Stimulated activated CD8-positive, alpha-beta memory T cell treated with anti-CD3 and anti-CD28 coated beads, Interleukin-4, amount 100 ng/mL, for 1 hour (primary cell): ENCODE measurements around the gene TREX2.

Experiments used
- DNase-seq, 2 donors: peaks; one replicate each; pipeline ENCODE4 v3.0.0-alpha.2; 2020; ENCODE audit warnings: low read depth in 2 of 2, low spot score in 1 of 2

Gene TREX2, protein sequence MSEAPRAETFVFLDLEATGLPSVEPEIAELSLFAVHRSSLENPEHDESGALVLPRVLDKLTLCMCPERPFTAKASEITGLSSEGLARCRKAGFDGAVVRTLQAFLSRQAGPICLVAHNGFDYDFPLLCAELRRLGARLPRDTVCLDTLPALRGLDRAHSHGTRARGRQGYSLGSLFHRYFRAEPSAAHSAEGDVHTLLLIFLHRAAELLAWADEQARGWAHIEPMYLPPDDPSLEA

DNA sequence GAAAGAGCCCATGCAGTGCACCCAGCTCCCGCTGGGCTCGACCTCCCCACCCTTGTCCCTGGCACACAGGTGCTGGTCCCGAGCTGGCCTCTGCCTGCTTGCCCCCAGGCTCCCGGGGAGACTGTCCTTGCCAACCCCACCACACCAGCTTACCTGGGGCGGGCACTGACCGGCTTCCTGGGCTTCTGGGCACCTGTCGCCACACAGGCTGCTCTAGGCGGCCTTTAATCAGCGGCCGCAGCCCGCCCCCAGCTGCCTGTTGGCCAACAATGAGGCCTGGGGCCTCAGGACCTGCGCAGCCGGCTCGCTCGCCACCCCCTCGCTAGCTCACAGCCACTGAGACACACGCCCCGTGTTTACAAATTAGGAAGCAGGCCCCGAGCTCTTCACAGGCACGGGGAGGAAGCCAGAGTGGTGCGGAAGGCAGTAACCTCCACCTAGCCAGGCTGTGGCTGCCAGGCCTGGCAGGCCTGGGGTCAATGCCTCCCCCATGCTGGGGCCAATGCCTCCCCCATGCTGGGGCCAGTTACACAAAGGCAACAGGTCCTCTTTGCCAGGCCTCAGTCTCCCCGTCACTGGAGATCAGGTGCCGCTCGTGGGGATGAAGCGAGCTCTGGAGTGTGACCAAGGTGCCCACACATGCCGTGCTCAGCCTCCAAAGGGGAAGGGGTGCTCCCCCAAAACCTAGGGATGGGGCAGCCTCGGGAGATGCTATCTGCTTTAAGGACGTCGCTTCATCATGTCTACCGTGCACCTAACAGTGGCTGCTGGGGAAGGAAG, at the start of gene TREX2:
Gene TREX2, minus strand, starts transcription at position 201 of the 780 bp plus-strand sequence. CDS start 626 bp downstream, outside the sequence.
- no peak for DNase-seq

DNA sequence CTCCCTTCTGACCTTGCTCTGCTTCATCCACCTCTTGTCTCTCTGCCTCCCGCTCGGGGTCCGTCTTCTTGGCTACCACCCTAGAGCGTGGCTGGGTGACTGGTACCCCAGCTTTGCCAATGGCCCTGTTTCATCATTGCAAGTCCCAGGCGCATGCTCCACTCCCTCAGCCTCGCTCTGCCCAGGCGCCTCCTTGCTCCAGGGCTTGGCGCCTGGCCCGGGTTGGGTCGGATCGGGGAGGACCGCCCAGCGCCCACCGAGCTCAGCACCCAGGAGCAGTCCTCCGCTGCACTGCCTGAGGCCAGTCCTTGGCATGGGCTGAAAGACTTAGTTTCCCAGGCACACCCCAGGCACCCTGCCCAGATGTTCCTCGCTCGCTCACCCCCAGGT, 49.5 kb upstream of the TREX2 start:
- no peak for DNase-seq

DNA sequence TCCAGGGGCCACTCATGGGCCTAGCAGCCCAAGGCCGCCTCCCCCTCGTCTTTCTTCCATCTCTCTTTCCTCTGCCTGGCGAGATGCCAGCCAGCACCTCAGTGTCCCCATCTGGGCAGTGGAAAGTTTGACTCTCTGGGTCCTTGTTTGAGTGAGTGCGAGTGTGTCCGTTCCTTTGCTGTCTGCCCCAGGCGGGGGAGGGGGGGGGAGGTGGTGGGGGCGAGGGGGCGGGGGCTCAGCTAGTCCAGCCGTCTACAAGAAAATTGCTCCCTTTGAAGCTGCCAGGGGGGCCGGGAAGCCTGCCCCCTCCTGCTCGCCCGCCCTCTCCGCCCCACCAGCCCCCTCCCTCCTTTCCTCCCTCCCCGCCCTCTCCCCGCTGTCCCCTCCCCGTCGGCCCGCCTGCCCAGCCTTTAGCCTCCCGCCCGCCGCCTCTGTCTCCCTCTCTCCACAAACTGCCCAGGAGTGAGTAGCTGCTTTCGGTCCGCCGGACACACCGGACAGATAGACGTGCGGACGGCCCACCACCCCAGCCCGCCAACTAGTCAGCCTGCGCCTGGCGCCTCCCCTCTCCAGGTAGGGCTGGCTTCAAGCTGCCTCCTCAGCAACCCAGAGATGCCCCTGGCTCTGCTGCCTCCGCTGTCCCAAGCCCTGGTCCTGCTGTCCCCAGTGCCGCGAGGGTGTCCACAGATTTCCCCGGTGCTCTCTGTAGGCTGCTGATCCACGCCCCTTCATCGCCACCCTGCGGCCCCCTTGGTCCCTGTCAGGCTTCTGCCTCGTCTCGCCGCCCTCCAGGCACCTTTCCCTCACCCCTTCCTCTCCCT, 48.9 kb upstream of the TREX2 start, which contains the start of gene BGN:
Gene BGN, plus strand, starts transcription at position 440 of the 821 bp plus-strand sequence. CDS start 9,652 bp downstream, outside the sequence.
- DNase-seq: no peak

DNA sequence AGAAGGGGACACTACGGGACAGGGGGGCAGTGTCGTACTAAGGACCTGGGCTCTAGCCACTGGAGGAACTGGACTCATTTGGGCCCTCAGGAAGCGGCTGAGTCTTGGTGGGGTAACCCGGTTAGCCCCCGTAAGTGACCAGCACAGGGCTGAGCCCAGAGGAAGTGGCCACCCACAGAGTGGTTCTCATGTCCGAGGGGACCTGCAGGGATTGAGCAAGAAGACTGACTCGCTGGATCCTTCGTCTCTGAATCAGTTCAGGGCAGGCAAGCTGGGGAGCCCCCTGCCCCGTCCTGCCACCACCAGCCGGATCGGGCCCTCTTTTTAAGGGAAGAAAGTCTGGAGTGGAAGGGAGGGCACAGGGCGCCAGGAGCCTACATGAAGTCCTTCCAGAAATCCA, 48.2 kb upstream of the TREX2 start:
- DNase-seq: no peak

DNA sequence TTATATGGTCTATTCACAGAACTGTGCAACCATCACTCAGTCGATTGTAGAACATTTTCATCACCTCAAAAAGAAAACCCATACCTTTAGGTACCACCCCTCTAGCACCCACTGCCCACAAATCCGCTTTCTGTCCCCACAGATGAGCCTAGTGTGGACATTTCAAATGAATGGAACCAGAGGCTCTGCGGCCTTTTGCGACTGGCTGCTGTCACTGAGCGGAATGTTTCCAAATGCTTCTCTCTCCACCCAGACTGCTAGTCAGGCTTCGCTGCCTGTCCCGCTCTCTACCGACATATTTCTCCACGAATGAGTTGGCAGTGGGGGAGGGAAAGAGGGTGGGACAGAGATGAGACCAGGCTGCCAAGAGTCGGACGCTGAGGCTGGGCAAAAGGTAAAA, 47.2 kb upstream of the TREX2 start:
- no peak for DNase-seq

DNA sequence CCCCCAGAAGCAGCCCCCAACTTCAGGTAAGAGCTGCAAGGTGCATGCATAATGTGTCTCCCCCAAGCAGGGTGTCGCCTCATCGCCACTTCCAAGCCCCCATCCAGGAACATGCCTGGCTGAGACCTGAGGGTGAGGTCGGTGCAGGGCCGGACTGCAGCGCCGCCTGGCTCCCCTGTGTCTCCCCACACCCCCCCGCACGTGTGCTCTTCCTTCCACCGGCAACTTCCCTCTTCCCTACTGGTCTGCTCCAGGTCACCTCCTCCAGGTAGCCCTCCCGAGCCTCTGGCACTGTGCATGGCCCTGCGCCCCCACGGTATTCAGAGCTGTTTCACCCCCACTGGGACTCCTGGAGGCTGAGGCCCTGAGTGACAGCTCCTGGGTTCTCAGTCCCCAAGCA, 46.7 kb upstream of the TREX2 start:
- no peak for DNase-seq

DNA sequence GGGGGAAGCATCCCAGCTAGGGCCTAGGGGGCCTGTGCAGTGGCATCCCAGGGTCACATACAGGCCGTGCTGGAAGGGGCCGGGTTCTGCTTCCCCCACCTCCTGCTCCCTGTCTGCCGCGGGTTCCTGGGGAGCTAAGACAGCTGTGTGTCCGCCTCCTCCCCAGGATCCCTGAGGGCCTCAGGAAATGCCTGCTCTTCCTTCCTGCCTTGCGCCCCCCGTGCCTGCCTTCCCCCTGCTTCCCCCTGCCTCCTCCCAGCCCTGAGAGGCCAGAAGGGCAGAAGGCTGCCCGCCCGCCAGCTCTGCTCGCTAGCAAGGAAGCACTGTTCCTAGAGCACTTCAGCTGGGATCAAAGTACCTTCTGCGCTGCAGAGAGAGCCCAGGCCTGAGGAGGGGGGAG, 46.1 kb upstream of the TREX2 start:
- no peak for DNase-seq

DNA sequence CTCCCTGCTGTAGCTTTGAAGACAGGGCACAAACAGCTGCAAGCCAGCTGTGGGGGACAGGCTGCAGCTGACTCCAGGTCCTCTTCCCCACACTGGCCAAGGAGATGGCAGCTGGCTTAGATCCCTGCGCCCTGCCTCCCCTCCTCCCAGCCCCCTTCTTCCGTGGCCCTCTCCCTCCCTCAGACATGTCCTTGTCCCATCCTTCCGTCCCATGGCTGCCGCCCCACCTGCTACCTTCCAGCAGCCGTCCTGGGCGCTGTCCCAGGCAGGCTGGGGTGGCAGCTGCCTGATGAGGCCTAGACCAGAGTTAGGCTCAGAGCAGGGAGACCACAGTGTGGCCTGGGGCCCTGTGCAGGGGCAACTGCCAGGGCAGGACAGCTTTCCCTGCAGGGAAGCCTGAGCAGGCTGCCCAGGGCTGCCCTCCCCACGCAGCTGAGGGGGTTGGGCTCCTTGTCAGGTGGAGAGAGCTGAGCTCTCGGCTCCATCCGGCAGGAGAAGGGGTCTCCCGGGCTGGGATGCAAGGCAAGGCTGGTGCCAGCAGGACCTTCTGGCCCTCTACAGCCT, 45.6 kb upstream of the TREX2 start:
- no peak for DNase-seq

DNA sequence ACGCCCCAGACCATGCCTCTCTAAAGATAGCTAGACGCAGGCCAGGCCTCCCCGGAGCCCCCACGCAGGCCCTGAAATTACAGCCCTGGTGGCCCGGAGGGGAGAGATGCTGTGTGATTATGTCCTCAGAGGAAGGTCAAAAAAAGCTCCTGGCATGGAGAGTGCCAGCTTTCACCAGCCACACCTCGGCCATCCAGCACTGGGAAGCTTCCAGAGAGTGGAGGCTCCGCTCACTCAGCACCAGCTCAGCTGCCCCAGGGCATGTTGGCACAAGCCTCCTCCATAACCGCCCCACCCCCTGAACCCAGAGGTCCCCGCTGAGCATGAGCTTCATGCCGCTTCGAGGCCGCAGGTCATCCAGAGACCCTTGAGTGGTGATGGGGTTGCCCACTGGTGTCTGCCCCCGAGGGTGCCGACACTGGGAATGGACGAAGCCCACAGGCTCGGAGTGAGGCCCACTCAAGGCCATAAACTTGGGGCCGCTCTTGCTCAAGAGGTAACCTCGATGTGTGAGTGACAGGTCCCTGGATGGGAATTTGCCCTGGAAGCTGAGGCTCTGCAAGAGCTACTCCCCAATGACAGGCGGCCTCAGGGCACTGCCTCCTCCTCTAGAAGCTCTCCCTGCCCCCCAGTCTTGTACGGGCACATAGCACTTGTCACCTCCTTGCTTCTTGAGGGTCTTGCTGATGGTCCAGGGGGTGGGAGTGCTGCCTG, 44.5 kb upstream of the TREX2 start:
- no peak for DNase-seq

DNA sequence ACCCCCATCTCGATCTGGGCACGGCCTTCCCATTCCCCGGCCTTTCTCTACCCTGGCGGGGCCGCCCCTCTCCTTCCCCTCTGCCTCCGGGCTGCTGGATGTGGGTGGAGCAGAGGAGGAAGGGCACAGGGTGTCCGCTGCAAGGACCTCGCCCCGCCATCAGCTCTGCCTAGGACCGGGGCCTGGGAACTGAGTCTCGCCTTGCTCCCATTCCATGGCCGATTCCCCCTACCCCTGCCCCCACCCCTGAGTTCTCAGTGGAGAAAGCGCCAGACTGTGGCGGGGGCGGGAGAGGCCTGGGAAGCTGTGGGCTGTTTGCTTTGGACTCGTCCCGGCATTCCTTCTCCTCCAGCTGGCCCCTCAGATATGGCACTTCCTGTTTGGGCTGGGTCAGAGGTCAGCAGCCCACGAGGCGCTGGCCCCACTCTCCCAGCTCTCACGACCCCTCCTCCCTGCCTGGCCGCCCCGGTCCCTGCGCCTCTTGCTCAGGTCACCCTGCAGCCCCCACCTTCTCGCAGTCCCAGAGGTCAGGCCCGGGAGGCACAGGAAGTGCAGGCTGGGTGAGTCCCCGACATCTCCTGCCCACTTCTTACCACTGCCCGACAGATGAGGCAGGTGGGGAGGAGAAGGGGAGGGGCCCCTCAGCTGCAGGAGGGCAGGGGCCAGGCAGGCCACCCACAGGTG, 42.5 kb upstream of the TREX2 start:
- no peak for DNase-seq

DNA sequence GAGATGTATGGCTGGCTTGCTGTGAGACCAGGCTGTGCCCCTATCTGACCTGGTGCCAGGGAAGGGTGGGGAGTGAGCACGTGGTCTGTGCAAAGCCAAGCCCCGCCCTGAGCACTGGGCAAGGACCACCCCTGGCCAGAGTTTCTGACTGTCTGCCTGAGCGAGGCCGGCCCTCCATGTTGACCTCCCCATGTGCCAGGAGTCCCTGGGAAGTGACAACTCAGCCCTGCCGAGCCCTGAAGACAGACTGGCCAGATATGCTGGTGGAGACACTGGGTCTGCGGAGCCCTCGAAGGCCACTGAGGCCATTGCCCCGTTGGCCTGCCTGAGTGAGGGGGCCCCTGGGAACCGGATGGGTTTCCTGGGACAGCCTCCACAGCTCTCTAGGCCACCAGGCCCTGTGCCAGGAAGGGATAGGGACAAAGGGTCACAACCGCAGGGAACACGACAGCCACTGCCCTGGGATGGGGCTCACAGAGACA, 41.8 kb upstream of the TREX2 start:
- no peak for DNase-seq

DNA sequence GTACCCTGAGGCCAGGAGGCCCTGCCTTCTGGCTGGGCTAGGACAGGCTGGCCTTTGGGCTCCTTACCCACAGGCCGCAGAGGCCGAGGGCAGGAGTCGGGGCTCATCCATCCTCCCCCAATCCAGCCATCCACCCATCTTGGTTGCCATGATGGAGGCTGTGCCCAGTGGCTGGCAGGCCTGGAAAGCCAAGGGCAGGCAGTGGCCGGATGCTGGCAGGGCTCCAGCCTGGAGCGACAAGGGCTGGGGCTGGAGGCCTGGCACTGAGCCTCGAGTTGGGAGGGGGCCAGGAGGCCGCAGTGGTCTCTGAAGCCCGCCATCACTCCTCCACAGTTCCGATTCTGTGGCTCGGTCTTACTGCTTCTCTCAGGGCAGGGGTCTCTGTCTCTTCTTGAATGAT, 40.3 kb upstream of the TREX2 start:
- no peak for DNase-seq

DNA sequence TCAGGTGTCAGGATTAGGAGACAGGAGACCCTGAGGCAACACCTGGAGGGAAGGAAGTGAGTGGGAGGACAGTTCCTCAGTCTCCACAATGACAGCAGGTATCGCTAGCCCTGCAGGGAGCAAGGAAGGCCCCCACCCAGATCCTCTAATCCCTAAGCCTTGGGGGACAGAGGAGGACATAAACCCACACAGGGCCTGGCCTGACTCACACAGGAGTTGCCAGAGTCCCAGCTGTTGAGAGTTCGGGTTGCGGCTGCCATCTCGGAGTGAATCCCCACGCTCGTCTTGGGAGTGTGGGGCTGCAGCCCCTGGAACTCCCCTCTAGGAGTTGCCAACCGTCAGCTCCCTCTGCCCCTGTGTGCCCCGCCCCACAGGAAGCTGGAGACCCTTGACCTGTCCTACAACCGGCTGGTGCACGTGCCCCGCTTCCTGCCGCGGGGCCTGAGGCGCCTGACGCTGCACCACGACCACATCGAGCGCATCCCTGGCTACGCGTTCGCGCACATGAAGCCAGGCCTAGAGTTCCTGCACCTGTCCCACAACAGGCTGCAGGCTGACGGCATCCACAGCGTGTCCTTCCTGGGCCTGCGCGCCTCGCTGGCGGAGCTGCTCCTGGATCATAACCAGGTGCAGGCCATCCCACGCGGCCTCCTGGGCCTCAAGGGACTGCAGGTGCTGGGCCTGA, 39.7 kb upstream of the TREX2 start:
- DNase-seq: no peak

DNA sequence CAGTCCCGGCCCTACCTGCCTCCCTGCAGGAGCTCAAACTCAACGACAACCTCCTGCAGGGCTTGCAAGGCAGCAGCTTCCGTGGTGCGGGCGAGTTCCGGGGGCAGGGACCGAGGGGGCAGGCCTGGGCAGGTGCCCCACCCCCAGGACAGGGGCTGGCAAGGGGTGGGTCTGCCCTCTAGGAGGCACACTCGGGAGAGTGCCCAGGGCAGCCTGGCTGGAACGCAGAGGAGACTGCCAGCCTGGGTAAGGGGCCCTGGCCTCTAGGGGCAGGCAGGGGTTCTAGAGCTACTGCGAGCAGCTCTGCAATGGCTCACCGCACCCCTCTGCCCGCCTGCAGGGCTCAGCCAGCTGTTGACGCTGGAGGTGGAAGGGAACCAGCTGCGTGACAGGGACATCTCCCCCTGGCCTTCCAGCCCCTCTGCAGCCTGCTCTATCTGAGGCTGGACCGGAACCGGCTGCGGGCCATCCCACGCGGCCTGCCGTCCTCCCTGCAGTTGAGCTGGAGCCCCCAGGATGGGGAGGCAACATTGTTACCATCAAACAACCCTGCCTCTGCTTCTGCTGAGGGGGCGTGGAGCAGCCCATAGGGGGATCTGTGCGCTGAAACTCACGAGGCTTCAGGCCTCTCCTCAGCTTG, 36.6 kb upstream of the TREX2 start:
- no peak for DNase-seq

DNA sequence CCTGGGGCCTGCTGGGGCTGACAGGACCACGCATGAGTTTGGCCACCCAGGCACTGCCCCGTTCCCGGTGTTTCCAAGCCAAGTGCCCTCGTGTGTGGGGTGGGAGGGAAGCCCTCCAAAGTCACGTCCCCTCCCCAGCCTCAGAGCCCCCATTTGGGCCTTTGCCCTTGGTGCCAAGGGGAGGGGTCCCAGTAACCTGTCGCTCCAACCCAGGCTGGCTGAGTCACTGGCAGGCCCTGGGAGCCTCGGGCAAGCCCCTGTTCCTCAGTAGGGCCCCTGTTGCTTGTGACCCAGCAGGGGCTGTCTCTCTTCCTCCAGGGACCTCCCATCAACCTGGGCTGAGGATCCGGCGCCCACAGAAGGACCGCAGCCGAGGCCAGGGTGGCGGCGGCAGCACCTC, 35.2 kb upstream of the TREX2 start:
- DNase-seq: no peak

DNA sequence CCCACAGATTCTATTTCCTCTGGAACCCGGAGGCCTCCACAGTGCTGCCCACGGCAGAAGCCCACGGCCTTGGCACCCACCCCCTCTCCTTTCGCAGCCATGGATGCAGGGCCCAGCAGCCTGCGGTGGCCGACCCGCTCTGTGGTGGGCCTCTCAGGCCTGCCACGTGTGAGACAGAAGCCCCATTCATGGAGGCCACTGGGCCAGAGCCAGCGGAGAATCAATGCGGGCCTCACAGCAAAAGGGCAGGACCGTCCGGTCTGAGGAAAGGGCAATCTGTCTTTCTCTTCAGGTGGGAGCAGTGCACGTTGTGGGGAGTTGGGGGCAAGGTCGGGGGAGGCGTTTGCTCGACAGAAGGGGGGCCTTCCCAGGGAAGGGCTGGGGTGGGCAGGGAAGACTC, 32.9 kb upstream of the TREX2 start:
- DNase-seq: no peak

DNA sequence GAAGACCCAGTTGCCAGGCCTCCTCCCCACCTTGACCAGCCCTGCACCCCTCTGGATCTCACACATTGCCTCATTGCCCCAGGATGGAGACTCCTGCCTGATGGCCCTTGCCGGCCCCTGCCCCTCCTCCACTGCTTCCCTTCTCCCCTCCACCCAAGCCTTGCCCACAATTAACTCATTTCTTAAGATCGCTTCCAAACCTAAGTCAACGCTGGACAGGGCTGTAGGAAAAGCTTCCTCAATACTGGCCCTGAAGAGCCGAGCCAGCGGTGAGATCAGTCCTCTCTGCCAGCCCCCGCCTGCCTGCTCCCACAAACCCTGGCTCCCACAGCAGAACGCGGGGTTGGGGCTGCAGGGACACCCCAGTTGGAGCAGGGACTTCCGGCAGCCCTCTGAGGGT, 32.0 kb upstream of the TREX2 start:
- DNase-seq: no peak

DNA sequence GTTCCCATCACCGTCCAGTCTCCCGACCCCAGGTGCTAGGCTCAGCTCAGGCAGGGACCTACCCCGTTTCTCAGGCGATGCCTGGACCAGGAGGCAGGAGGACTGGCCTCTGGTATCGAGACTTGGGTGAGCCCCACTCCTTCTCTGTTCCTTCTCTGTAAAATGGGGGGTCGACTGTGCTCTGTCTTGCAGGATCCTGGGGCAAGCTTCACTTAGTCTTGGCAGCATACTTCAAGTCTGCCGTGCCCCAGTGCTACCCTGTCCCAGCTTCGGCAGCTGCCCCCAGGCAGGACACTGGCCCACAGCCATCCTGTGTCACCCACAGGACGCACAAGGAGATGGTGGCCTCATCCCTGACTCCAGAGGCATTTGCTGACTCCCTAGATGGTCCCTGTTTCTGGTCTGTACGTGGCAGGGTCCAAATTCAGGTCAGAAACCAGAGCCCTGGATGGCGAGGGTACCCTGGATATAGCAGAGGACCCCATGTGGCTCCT, 31.6 kb upstream of the TREX2 start:
- DNase-seq: no peak
